NB4 (cell line): ENCODE results near the gene SUSD6.

Experiments used
- DNase-seq: peaks from one replicate; pipeline ENCODE4 v3.0.0; 2010; ENCODE audit warnings: low read depth
- H3K4me3 ChIP-seq: one replicate; pipeline ENCODE4 v1.5.1; 2011; ENCODE audit warnings: mild to moderate bottlenecking, low read depth, low read length, moderate library complexity
- MYC ChIP-seq: IDR thresholded peaks from 2 replicates; pipeline ENCODE4 v1.6.1; 2011; ENCODE audit warnings: low read depth, low read length
- POLR2A ChIP-seq: IDR thresholded peaks from 2 replicates; pipeline ENCODE4 v1.6.1; 2011; ENCODE audit warnings: mild to moderate bottlenecking; ENCODE audit not compliant: insufficient read length; ENCODE audit errors: extremely low read depth
- TF ChIP-seq, protein P1 (sequence below): IDR thresholded peaks from 2 replicates; pipeline ENCODE4 v1.6.1; 2011; ENCODE audit warnings: low read depth, low read length
- TF ChIP-seq, protein P2 (sequence below): IDR thresholded peaks from one replicate; pipeline ENCODE4 v1.5.1; 2012; ENCODE audit warnings: low read depth, low read length

Gene SUSD6

DNA sequence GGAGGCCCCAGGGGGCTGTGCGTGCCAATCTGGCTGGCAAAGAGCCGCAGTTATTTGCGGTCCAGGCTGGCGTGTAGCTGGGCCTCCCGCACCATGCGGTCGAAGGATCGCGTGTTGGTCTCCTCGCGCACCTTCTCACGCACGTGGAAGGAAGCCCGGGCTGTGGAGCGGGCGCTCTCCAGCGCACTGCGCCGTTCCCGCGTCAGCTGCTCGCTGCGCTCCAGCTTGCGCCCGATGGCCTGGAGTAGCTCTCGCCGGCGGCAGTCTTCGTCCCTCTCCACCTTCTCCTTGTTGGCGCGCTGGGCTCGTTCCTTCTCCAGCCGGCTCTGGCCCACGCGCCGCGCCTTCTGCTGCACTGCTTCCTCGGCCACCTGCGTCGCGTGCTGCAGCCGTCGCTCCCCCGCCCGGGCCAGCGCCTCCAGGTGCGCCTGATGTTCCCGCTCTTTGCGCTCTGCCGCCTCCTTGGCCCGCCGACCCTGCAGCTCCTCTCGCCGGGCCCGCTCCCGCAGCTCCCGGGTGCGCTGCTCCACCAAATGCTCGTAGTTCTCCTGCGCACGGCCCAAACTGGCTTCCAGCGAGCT is 39.9 kb upstream of the SUSD6 start:
- TF ChIP-seq POLR2A (no peak), MYC (no peak)
- TF ChIP-seq, protein P1, sequence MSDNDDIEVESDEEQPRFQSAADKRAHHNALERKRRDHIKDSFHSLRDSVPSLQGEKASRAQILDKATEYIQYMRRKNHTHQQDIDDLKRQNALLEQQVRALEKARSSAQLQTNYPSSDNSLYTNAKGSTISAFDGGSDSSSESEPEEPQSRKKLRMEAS, result no peak
- TF ChIP-seq, protein P2, sequence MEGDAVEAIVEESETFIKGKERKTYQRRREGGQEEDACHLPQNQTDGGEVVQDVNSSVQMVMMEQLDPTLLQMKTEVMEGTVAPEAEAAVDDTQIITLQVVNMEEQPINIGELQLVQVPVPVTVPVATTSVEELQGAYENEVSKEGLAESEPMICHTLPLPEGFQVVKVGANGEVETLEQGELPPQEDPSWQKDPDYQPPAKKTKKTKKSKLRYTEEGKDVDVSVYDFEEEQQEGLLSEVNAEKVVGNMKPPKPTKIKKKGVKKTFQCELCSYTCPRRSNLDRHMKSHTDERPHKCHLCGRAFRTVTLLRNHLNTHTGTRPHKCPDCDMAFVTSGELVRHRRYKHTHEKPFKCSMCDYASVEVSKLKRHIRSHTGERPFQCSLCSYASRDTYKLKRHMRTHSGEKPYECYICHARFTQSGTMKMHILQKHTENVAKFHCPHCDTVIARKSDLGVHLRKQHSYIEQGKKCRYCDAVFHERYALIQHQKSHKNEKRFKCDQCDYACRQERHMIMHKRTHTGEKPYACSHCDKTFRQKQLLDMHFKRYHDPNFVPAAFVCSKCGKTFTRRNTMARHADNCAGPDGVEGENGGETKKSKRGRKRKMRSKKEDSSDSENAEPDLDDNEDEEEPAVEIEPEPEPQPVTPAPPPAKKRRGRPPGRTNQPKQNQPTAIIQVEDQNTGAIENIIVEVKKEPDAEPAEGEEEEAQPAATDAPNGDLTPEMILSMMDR, result no peak
- no peak for DNase-seq
- no peak overlapping the region for H3K4me3 ChIP-seq

DNA sequence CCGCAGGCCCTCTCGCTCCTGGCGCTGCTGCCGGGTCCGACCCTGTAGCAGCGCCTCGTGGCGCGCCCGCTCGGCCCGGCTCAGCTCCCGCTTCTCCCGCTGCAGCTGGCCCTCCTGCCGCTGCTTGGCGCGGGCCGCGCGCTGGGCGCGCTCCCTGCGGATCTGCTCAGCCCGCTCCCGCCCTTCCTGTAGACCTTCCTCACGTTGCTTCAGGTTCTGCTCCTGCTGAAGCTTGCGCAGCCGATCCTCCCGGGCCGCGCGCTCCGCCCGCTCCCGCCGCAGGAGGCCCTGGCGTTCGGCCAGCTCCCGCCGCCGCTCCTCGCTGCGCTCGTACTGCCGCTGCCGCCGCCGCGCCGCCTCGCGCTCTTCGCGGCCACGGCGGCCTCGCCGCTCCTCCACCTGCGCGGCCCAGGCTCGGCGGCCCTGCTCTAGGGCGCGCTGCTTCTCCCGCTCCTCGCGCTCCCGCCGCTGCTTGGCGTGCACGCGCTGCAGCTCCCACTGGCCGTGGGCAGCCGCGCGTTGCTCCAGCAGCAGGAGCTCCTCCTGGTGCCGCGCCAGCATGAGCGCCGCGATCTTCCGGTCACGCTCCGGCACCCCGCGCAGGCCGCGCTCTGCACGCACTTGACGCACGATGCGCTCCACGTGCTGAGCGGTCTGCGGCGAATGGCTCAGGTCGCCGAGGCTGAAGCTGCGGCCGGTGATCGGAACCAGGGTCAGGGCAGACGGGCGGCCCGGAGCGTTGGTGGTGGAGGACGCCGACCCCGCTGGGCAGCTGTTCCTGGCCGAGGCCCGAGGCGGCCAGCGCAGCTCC is 39.2 kb upstream of the SUSD6 start:
- DNase-seq, result peak; percentile 8
- no peak overlapping the region for H3K4me3 ChIP-seq
- no peak for TF ChIP-seq MYC
- no peak for TF ChIP-seq POLR2A
- TF ChIP-seq, protein P2, result no peak
- TF ChIP-seq, protein P1, result no peak

DNA sequence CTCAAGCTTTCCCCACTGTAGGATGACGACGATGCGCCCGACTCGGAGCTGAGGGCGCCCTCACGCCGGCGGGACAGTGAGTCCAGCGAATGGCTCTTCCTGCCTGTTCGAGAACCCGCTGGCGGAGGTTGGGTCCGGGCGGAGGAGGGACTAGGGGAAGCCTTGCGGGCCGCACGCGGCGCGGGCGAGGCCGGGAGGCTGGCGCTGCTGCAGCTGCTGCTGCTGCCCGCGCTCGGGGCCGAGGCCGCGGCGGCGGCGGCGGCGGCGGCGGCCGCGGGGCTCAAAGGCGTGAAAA is 38.6 kb upstream of the SUSD6 start:
- no peak overlapping the region for H3K4me3 ChIP-seq
- no peak for DNase-seq
- TF ChIP-seq, protein P2, result no peak
- no peak for TF ChIP-seq MYC
- TF ChIP-seq, protein P1, result no peak
- TF ChIP-seq POLR2A, result no peak

DNA sequence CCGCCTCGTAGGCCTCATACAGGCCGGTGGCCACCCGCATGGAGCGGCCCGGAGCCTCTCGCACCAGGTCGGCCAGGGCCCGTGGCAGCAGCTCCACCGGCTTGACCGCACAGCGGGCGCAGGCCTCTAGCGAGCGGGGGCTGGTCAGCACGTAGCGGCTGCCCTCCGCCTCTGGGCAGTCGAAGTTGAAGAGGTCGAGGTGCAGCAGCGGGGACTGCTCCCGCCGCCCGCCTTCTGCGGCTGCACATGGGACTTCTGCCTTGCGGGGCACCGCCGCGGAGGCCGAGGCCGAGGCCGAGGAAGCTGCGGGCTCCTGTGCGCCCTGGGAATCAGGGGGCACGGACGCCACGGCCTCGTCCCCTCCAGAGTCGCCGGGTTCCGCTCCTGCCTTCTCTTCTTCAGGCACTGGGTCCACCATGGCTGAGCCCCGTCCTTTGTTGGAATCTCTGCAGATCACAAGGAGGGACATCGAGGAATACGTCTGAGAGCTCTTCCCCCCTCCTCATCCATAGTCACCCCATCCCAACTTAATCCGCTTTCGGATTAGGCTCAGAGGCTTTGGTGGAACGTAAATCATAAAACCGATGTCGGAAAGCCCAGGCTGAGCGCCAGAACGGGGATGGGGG is 38.1 kb upstream of the SUSD6 start:
- H3K4me3 ChIP-seq, result no peak overlapping the region
- no peak for DNase-seq
- TF ChIP-seq MYC (no peak), POLR2A (no peak)
- TF ChIP-seq, protein P2, result no peak
- TF ChIP-seq, protein P1, result no peak

DNA sequence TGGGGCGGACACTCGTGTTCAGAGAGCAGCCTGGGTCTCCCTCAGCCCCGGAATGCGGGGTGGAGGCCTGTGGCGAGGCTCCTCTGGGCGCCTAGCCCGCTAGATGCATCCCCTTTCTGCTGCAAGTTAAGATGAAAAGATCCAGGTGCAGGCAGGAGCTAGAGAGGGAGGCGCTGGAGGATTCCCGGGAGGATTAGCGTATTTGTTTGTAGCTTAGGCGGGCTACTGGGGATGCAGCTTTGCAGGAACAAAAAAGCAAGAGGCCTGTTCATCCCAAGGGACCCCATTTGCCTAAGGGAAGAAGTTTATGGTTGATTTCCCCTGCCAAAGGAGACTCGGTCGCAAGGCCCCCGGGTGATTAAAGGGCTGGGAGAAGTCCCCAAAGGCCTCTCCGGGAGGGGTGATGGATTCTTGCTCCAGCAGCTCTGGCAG is 37.5 kb upstream of the SUSD6 start:
- TF ChIP-seq, protein P1, result no peak
- no peak overlapping the region for H3K4me3 ChIP-seq
- peak; percentile 6 for DNase-seq
